ENCODE measurements around the gene ISYNA1.
"Not testable (repeated sequence)": the region's sequence is repeated elsewhere in the genome, so short reads cannot be mapped to it uniquely, and the experiment has no call there.

ISYNA1 gene

DNA sequence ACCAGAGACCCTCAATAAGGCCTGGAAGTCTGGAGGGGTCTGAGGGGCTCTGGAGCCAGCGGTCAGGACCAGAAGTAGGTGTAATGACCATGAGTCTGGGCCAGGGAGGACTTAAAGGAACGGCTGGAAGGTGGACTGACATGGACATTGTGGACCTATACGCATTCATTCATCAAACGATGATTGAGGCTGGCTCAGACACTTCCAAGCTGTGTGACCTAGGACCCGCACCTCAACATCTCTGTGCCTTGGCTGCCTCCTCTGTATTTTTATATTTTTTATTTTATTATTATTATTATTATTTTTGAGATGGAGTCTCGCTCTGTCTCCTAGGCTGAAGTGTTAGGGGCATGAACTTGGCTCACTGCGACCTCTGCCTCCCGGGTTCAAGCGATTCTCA is 31.2 kb downstream of the ISYNA1 start:
- Histone ChIP-seq H3K27me3 (ENCODE audit: insufficient read depth, low read length, poor library complexity, severe bottlenecking) (no peaks in the 10 kb centered on the region), H3K79me2 (ENCODE audit: insufficient read depth, low read length) (no peaks in the 10 kb centered on the region), H3K9me2 (replicated peaks; ENCODE audit: low read depth, low read length) (no peaks in the 10 kb centered on the region), H2AFZ (ENCODE audit: low read length) (no peak overlapping the region), H3K36me3 (ENCODE audit: insufficient read depth, low read length) (no peaks in the 10 kb centered on the region), H3K4me2 (ENCODE audit: low read depth, low read length, poor library complexity, severe bottlenecking) (no peak overlapping the region), H3F3A (ENCODE audit: low read depth) (no peaks in the 10 kb centered on the region), H3K4me3 (ENCODE audit: low read length, poor library complexity, severe bottlenecking) (no peak overlapping the region), H3K9me3 (ENCODE audit: insufficient read depth, low read depth, low read length) (no peaks in the 10 kb centered on the region), H4K20me1 (ENCODE audit: insufficient read depth, low read length, poor library complexity, severe bottlenecking) (no peaks in the 10 kb centered on the region), H3K4me1 (ENCODE audit: insufficient read depth, low read length, poor library complexity, severe bottlenecking) (peaks cover 10% of the 10 kb centered on the region), H3K9ac (ENCODE audit: low read depth, low read length, poor library complexity, severe bottlenecking) (no peak overlapping the region)
- no peak for TF ChIP-seq EZH2phosphoT487 (IDR thresholded peaks at IDR 0.05; ENCODE audit: borderline replicate concordance)
- TF ChIP-seq CTCF (conservative IDR thresholded peaks at IDR 0.05; ENCODE audit: low read length): no peak

DNA sequence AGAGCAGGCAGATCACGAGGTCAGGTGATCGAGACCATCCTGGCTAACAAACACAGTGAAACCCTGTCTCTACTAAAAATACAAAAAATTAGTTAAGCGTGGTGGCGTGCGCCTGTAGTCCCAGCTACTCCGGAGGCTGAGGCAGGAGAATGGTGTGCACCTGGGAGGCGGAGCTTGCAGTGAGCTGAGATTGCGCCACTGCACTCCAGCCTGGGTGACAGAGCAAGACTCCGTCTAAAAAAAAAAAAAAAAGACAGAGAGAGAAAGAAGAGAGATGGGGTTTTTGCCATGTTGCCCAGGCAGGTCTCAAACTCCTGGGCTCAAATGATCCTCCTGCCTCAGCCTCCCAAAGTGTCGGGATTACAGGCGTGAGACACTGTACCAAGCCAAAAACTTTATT is 32.2 kb downstream of the ISYNA1 start:
- not testable (repeated sequence) for H3F3A ChIP-seq (ENCODE audit: low read depth)

DNA sequence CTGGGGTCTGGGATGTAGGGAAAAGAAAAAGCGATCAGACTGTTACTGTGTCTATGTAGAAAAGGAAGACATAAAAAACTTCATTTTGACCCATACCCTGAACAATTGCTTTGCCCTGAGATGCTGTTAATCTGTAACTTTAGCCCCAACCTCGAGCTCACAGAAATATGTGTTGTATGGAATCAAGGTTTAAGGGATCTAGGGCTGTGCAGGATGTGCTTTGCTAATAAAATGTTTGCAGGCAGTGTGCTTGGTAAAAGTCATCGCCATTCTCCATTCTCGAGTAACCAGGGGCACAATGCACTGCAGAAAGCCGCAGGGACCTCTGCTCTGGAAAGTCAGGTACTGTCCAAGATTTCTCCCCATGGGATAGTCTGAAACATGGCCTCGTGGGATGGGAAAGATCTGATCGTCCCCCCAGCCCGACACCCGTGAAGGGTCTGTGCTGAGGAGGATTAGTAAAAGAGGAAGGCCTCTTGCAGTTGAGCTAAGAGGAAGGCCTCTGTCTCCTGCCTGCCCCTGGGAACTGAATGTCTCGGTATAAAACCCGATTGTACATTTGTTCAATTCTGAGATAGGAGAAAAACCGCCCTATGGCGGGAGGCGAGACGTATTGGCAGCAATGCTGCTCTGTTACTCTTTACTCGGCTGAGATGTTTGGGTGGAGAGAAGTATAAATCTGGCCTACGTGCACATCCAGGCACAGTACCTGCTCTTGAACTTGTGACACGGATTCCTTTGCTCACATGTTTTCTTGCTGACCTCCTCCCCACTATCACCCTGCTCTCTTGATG is 35.3 kb downstream of the ISYNA1 start:
- not testable (repeated sequence) for H3F3A ChIP-seq (ENCODE audit: low read depth); H2AFZ ChIP-seq (ENCODE audit: low read length); H3K4me1 ChIP-seq (ENCODE audit: insufficient read depth, low read length, poor library complexity, severe bottlenecking); H3K9me3 ChIP-seq (ENCODE audit: insufficient read depth, low read depth, low read length); H3K4me3 ChIP-seq (ENCODE audit: low read length, poor library complexity, severe bottlenecking); H3K9me2 ChIP-seq (replicated peaks; ENCODE audit: low read depth, low read length); H4K20me1 ChIP-seq (ENCODE audit: insufficient read depth, low read length, poor library complexity, severe bottlenecking); H3K36me3 ChIP-seq (ENCODE audit: insufficient read depth, low read length); H3K27me3 ChIP-seq (ENCODE audit: insufficient read depth, low read length, poor library complexity, severe bottlenecking); H3K79me2 ChIP-seq (ENCODE audit: insufficient read depth, low read length)
- H3K4me2 ChIP-seq (ENCODE audit: low read depth, low read length, poor library complexity, severe bottlenecking): peak overlapping the region; percentile 51
- peak overlapping the region; percentile 51 for H3K9ac ChIP-seq (ENCODE audit: low read depth, low read length, poor library complexity, severe bottlenecking)

More for the DNA sequence above, 32.2 kb downstream of the ISYNA1 start:
- H4K20me1 ChIP-seq (ENCODE audit: insufficient read depth, low read length, poor library complexity, severe bottlenecking); H3K36me3 ChIP-seq (ENCODE audit: insufficient read depth, low read length); H3K27me3 ChIP-seq (ENCODE audit: insufficient read depth, low read length, poor library complexity, severe bottlenecking); H3K9me3 ChIP-seq (ENCODE audit: insufficient read depth, low read depth, low read length); H3K9me2 ChIP-seq (replicated peaks; ENCODE audit: low read depth, low read length); H3K9ac ChIP-seq (ENCODE audit: low read depth, low read length, poor library complexity, severe bottlenecking); H3K79me2 ChIP-seq (ENCODE audit: insufficient read depth, low read length); H2AFZ ChIP-seq (ENCODE audit: low read length); H3K4me3 ChIP-seq (ENCODE audit: low read length, poor library complexity, severe bottlenecking); H3K4me2 ChIP-seq (ENCODE audit: low read depth, low read length, poor library complexity, severe bottlenecking): not testable (repeated sequence)
- H3K4me1 ChIP-seq (ENCODE audit: insufficient read depth, low read length, poor library complexity, severe bottlenecking): peaks cover 11% of the 10 kb centered on the region

DNA sequence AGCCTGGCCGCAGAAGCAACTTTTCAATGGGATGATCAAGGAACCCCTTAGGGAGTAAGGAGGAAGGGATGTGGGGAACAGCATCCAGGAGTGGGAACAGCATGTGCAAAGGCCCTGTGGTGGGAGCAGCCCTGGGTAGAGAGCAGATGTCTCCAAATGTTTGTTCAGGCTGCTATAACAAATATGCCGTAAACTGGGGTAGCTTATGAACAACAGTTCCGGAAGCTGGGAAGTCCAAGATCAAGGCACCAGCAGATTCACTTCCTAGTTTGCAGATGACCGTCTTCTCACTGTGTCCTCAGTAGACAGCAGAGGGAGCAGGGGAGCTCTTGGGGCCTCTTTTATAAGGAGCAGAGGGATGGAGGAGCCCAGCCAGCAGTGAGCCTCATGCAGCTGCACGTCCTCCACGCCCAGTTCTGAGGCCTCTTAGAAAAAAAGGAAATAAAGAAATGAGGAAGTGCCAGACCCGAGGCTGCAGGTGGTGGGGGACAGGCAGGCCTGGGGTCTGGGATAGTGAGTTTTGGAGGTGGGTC is 36.3 kb downstream of the ISYNA1 start:
- peak overlapping the region; percentile 51 for H3K9ac ChIP-seq (ENCODE audit: low read depth, low read length, poor library complexity, severe bottlenecking)
- H3K9me3 ChIP-seq (ENCODE audit: insufficient read depth, low read depth, low read length): no peaks in the 10 kb centered on the region
- no peaks in the 10 kb centered on the region for H3F3A ChIP-seq (ENCODE audit: low read depth)
- H3K27me3 ChIP-seq (ENCODE audit: insufficient read depth, low read length, poor library complexity, severe bottlenecking): no peaks in the 10 kb centered on the region
- peak overlapping the region; percentile 37; the same call in 1 of the 2 replicates for H2AFZ ChIP-seq (ENCODE audit: low read length)
- H3K4me1 ChIP-seq (ENCODE audit: insufficient read depth, low read length, poor library complexity, severe bottlenecking): peaks cover 7% of the 10 kb centered on the region
- no peaks in the 10 kb centered on the region for H3K9me2 ChIP-seq (replicated peaks; ENCODE audit: low read depth, low read length)
- no peak for TF ChIP-seq EZH2phosphoT487 (IDR thresholded peaks at IDR 0.05; ENCODE audit: borderline replicate concordance)
- TF ChIP-seq CTCF (conservative IDR thresholded peaks at IDR 0.05; ENCODE audit: low read length): peak; percentile 46
- H3K36me3 ChIP-seq (ENCODE audit: insufficient read depth, low read length): no peaks in the 10 kb centered on the region
- H3K4me3 ChIP-seq (ENCODE audit: low read length, poor library complexity, severe bottlenecking): no peak overlapping the region
- H4K20me1 ChIP-seq (ENCODE audit: insufficient read depth, low read length, poor library complexity, severe bottlenecking): no peaks in the 10 kb centered on the region
- peak overlapping the region; percentile 51 for H3K4me2 ChIP-seq (ENCODE audit: low read depth, low read length, poor library complexity, severe bottlenecking)
- H3K79me2 ChIP-seq (ENCODE audit: insufficient read depth, low read length): no peaks in the 10 kb centered on the region

Data from Loucy (cell line).